Lower leg skin (tissue), 4 donors: Measurements from ENCODE around the gene LNP1. TPM values are rescaled to one million over a fixed set of nuclear protein-coding genes. Genes with fewer than 3 reads are reported as not detected.

Source experiments
- DNase-seq, 2 donors: peaks; one replicate each; pipeline ENCODE4 v3.0.0-alpha.2; 2019; ENCODE audit warnings: low spot score in 2 of 2
- H3K4me3 ChIP-seq: fragments of 200-600 bp; sonication (generic); 2 replicates; pipeline ENCODE4 v1.5.1; 2017; ENCODE audit warnings: mild to moderate bottlenecking, low read depth; ENCODE audit not compliant: poor library complexity, severe bottlenecking
- POLR2A ChIP-seq, 2 donors: fragments of 450-650 bp; IDR thresholded peaks; one replicate each; pipeline ENCODE4 v1.6.1; 2016 to 2017; ENCODE audit warnings: antibody characterized with exemption in 2 of 2, mild to moderate bottlenecking in 1 of 2, moderate library complexity in 1 of 2
- WGBS, 2 donors: methylation state at CpG; one replicate each; pipeline ENCODE4 v1.1.5; 2018; 5-methylcytosine and 5-hydroxymethylcytosine counted together
- intact Hi-C: fragments of 100-400 bp; cut with DNase I; formaldehyde crosslinking; loops from one replicate; pipeline ENCODE4 v1.15.0; 2023; ENCODE audit warnings: low total_unique reads
- total RNA-seq, 4 donors: library from RNA; depleted of rRNA; stranded (reverse); fragments of >200 nt; gene quantifications; one replicate each; pipeline ENCODE4 v1.1.0, GENCODE V29; 2016
- TF ChIP-seq, protein P1 (sequence below), 3 donors: fragments of 450-650 bp; IDR thresholded peaks; one replicate each; pipeline ENCODE4 v1.5.1; 2016; ENCODE audit warnings: antibody characterized with exemption in 3 of 3, mild to moderate bottlenecking in 3 of 3, moderate library complexity in 2 of 3

Gene LNP1
- total RNA-seq, 4 donors from 2014 or later: 0.19 to 1.7 (median 0.85) TPM

DNA sequence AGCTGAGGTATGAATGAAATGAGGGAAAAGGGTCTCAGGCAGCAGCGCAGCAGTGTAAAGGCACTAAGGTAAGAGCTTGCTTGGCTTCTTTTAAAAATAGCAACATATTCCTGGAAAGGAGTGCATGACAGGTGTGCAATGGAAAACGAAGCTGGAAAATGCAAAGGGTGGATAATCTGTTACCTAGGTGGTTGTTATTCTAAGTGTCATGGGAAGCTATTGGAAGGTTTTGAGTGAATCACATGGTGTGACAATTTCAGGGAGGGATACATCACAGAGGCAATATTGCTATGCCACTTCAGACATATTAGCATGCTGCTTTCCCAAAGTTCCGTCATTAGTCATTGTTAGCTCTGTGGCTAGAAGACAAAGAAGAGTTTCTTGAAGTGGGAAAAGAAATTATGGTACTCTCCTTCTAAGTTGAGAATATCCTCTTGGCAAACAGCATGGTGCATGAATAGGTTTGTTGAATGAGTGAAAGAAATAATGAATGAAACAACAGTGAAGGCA is 62.4 kb downstream of the LNP1 start:
- WGBS, 2 donors: 43 to 46% methylated on average over 3 of the region's 3 CpGs
- DNase-seq: no peak
- intact Hi-C loops: loop anchor here (10.0 kb wide), 1 partner anchor 121 kb away; no protein-coding TSS in a partner anchor
- TF ChIP-seq, protein P1, sequence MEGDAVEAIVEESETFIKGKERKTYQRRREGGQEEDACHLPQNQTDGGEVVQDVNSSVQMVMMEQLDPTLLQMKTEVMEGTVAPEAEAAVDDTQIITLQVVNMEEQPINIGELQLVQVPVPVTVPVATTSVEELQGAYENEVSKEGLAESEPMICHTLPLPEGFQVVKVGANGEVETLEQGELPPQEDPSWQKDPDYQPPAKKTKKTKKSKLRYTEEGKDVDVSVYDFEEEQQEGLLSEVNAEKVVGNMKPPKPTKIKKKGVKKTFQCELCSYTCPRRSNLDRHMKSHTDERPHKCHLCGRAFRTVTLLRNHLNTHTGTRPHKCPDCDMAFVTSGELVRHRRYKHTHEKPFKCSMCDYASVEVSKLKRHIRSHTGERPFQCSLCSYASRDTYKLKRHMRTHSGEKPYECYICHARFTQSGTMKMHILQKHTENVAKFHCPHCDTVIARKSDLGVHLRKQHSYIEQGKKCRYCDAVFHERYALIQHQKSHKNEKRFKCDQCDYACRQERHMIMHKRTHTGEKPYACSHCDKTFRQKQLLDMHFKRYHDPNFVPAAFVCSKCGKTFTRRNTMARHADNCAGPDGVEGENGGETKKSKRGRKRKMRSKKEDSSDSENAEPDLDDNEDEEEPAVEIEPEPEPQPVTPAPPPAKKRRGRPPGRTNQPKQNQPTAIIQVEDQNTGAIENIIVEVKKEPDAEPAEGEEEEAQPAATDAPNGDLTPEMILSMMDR (IDR thresholded peaks at IDR 0.05): no peak
- TF ChIP-seq POLR2A (IDR thresholded peaks at IDR 0.05): no peak
- no peak overlapping the region for H3K4me3 ChIP-seq

DNA sequence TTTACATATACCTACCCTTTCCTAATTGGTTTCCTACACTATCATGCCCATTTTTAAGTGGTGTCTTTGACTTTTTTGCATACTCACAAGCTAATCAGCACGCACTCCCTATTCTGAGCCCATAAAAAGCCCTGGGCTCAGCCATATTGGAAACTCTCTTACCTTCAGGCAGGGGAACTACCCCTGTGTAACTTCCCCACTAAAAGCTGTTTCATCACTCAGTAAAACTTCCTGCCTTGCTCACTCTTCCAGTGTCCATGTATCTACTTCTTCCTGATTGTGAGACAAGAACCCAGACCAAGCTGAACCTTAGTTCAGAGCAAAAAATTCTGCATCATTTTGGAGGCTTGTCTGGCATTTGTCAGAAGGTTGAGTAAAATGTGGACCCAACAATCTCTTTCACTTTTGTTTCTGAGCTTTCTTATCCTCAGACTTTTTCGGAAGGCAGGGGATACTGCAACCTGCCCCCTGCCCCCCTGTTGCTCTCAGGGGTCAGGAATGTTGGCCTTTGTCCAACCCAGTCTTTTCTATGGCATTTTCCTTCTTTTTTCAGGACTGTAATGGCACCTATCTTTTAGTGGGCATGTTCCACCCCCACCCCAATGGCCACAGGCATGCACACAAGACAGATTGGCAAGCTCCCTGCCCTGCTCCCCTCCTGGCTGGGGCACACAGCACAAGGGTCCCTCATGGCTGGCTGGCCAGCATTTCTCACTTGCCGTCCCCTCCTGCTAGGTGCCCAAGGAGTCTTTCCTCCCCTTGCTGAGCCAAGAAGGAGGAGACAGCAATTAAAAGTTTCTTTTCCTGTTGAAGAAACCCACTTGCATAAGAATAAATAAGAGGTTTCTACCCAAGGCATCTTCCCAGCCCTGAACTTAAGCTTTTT is 64.8 kb downstream of the LNP1 start:
- no peak for DNase-seq
- TF ChIP-seq, protein P1 (IDR thresholded peaks at IDR 0.05): no peak
- no peak for TF ChIP-seq POLR2A (IDR thresholded peaks at IDR 0.05)
- intact Hi-C loops: loop anchor here (10.0 kb wide), 1 partner anchor 119 kb away; no protein-coding TSS in a partner anchor
- H3K4me3 ChIP-seq: no peak overlapping the region
- WGBS, 2 donors: 63 to 76% methylated on average over 3 of the region's 3 CpGs

DNA sequence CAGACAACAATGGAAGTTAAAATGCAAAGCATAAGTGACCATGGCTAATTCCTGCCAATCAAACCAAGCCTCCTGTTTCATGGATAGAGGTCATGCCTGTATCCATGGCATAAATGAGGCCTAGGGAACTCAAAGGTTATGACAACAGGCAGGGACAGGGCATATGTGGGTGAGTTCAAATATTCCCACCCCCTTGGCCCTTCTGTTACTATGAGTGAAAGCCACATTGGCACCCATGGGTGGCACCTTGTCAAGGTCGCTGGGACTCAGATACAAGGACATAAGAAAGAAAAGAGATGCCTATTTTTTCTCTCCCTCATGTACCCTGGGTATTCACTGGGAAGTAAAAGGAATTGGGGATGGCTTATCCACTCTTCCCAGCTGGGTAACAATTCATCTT is 65.8 kb downstream of the LNP1 start:
- intact Hi-C loops: loop anchor here (10.0 kb wide), 1 partner anchor 118 kb away; no protein-coding TSS in a partner anchor
- no peak for DNase-seq
- no peak for TF ChIP-seq POLR2A (IDR thresholded peaks at IDR 0.05)
- TF ChIP-seq, protein P1 (IDR thresholded peaks at IDR 0.05): no peak
- H3K4me3 ChIP-seq: no peak overlapping the region
- WGBS, 2 donors: 89 to 90% methylated on average over 1 of the region's 1 CpG

DNA sequence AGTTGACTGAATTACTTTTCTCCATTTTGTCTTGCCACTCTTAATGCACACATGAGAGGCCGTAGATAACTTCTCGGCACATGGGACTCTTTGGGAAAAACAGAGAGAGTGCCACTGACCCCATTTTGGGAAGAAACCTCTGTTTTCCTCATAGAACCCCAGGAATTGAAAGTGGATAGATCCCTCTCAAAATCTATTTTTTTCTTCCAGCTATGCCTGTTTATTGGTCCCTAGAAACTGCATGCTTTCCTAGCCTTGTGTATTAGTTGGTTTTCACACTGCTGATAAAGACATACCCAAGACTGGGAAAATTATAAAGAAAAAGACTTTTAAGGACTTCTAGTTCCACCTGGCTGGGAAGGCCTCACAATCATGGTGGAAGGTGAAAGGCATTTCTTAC is 67.3 kb downstream of the LNP1 start:
- WGBS, 2 donors: 95 to 97% methylated on average over 2 of the region's 2 CpGs
- no peak for DNase-seq
- intact Hi-C loops: loop anchor here (10.0 kb wide), 1 partner anchor 116 kb away; no protein-coding TSS in a partner anchor
- no peak for TF ChIP-seq POLR2A (IDR thresholded peaks at IDR 0.05)
- TF ChIP-seq, protein P1 (IDR thresholded peaks at IDR 0.05): no peak
- no peak overlapping the region for H3K4me3 ChIP-seq

DNA sequence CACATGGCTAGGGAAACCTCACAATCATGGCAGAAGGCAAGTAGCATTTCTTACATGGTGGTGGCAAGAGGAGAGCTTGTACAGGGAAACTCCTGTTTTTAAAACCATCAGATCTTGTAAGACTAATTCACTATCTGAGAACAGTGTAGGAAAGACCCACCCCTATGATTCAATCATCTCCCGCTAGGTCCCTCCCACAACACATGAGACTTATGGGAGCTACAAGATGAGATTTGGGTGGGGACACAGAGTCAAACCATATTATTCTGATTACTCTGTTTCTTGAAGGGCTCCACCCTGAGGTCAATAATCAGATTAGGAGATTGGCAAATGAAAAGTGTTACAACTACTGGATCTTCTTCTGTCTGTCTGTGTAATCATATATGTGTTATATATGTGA is 69.6 kb downstream of the LNP1 start:
- WGBS, 2 donors: 80 to 89% methylated on average over 1 of the region's 1 CpG
- TF ChIP-seq, protein P1 (IDR thresholded peaks at IDR 0.05): no peak
- TF ChIP-seq POLR2A (IDR thresholded peaks at IDR 0.05): no peak

More for the DNA sequence above, 69.6 kb downstream of the LNP1 start:
- intact Hi-C loops: no loop called here
- DNase-seq: no peak
- H3K4me3 ChIP-seq: no peak overlapping the region
